Stomach (tissue), 4 donors: Measurements from ENCODE around the gene BST1.

Source experiments
- CTCF ChIP-seq, 7 experiments: fragments of 450-650 bp in 4 of 7; fragments of 200-600 bp in 3 of 7; sonication (generic) in 3 of 7; IDR thresholded peaks; one replicate each; pipeline ENCODE4 v1.5.1; 2016 to 2019; ENCODE audit warnings: antibody characterized with exemption in 7 of 7, control low read depth in 2 of 7, mild to moderate bottlenecking in 1 of 7
- POLR2A ChIP-seq, 4 donors: fragments of 450-650 bp; IDR thresholded peaks; one replicate each; pipeline ENCODE4 v1.6.1; 2016; ENCODE audit warnings: antibody characterized with exemption in 4 of 4, control low read depth in 2 of 4, mild to moderate bottlenecking in 1 of 4, moderate library complexity in 1 of 4

GRCh38 chr4:15681067-15681371 lies 21.8 kb upstream of the BST1 start:
- TF ChIP-seq CTCF (IDR thresholded peaks at IDR 0.05) (no peak), POLR2A (IDR thresholded peaks at IDR 0.05) (no peak)
